ENCODE data around the gene NOG.

DNA sequence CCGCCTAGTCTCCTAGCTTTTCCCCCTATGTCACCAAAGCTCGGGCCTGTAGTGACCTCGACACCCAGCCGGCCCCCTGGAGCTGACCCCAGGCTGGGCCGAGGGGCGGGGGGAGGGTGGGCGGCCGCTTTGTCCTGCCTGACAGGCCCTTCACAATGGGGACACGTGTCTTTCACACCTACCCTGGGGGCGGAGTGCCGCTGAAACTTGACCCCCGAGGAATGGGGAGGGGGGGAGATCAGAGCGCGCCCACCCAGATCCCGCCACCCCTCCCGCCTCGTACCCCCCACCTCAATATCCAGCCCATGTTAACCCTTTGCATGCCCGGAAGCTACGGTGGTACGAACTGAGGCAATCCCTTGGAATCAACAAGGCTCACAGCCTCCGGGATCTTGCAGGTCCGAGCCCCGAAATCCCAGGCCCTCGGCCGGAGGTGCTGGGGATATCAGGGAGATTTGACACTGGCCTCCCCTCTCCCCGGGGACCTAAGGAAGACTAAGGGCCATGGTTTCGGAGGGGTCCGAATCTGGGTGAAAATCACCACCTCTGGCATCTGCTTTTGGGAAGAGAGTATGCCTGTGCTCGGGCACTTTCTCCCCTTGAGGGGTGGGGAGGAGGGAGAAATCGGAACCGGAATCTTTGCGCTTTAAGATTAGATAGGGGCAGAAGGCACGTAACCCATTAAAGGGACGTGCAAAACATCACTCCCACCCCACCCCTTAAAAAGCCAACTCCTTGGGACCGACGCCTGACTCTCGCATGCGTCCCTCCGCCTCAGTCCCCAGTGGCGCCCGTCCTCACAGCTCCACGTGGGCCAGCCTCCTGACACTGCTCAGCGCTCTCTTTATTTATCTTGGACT is 2.6 kb downstream of the NOG start:
- TF ChIP-seq, protein P1, sequence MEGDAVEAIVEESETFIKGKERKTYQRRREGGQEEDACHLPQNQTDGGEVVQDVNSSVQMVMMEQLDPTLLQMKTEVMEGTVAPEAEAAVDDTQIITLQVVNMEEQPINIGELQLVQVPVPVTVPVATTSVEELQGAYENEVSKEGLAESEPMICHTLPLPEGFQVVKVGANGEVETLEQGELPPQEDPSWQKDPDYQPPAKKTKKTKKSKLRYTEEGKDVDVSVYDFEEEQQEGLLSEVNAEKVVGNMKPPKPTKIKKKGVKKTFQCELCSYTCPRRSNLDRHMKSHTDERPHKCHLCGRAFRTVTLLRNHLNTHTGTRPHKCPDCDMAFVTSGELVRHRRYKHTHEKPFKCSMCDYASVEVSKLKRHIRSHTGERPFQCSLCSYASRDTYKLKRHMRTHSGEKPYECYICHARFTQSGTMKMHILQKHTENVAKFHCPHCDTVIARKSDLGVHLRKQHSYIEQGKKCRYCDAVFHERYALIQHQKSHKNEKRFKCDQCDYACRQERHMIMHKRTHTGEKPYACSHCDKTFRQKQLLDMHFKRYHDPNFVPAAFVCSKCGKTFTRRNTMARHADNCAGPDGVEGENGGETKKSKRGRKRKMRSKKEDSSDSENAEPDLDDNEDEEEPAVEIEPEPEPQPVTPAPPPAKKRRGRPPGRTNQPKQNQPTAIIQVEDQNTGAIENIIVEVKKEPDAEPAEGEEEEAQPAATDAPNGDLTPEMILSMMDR (IDR thresholded peaks at IDR 0.05), result no peak
- TF ChIP-seq POLR2AphosphoS5 (IDR thresholded peaks at IDR 0.05) (no peak), EP300 (IDR thresholded peaks at IDR 0.05) (no peak), POLR2A (IDR thresholded peaks at IDR 0.05) (no peak)
